MM.1S (cell line): Measurements from ENCODE around the gene UGT1A5.

ENCODE experiments used
- DNase-seq: peaks from one replicate; pipeline ENCODE4 v3.0.0-alpha.2; 2015
- H2AFZ ChIP-seq: fragments of 300-600 bp; sonication (generic); 2 replicates; pipeline ENCODE4 v1.6.0; 2016; ENCODE audit warnings: antibody characterized with exemption, low read length
- H3F3A ChIP-seq: fragments of 300-600 bp; sonication (generic); 2 replicates; pipeline ENCODE4 v1.6.1; 2016; ENCODE audit warnings: mild to moderate bottlenecking, antibody characterized with exemption, low read length, moderate library complexity, mixed read lengths; ENCODE audit not compliant: insufficient read depth
- H3K27ac ChIP-seq: fragments of 300-600 bp; sonication (generic); 2 replicates; pipeline ENCODE4 v1.5.1; 2016; ENCODE audit warnings: mild to moderate bottlenecking, low read length
- H3K27me3 ChIP-seq: fragments of 300-600 bp; sonication (generic); replicated peaks from 2 replicates; pipeline ENCODE4 v1.6.0; 2016; ENCODE audit warnings: low read length; ENCODE audit not compliant: insufficient read depth
- H3K36me3 ChIP-seq: fragments of 300-600 bp; sonication (generic); replicated peaks from 2 replicates; pipeline ENCODE4 v1.6.1; 2016; ENCODE audit warnings: mild to moderate bottlenecking, low read length, mixed read lengths; ENCODE audit not compliant: insufficient read depth
- H3K4me1 ChIP-seq: fragments of 300-600 bp; sonication (generic); 2 replicates; pipeline ENCODE4 v1.6.1; 2016; ENCODE audit warnings: low read length, mixed read lengths
- H3K4me2 ChIP-seq: fragments of 300-600 bp; sonication (generic); 2 replicates; pipeline ENCODE4 v1.6.0; 2016; ENCODE audit warnings: low read depth, low read length
- H3K4me3 ChIP-seq: fragments of 300-600 bp; sonication (generic); 2 replicates; pipeline ENCODE4 v1.5.1; 2016; ENCODE audit warnings: low read length, mixed read lengths
- H3K79me2 ChIP-seq: fragments of 300-600 bp; sonication (generic); 2 replicates; pipeline ENCODE4 v1.6.1; 2016; ENCODE audit warnings: mixed run types, low read length, mixed read lengths
- H3K9ac ChIP-seq: fragments of 300-600 bp; sonication (generic); 2 replicates; pipeline ENCODE4 v1.6.1; 2016; ENCODE audit warnings: low read length, mixed read lengths
- H3K9me2 ChIP-seq: fragments of 300-600 bp; sonication (generic); replicated peaks from 2 replicates; pipeline ENCODE4 v1.6.1; 2016; ENCODE audit warnings: mild to moderate bottlenecking, low read length, mixed read lengths; ENCODE audit not compliant: insufficient read depth
- H3K9me3 ChIP-seq: fragments of 300-600 bp; sonication (generic); replicated peaks from 2 replicates; pipeline ENCODE4 v1.6.1; 2016; ENCODE audit warnings: mild to moderate bottlenecking, low read length, mixed read lengths; ENCODE audit not compliant: insufficient read depth
- H4K20me1 ChIP-seq: fragments of 300-600 bp; sonication (generic); 2 replicates; pipeline ENCODE4 v1.6.1; 2016; ENCODE audit warnings: mild to moderate bottlenecking, low read length, moderate library complexity, mixed read lengths; ENCODE audit not compliant: insufficient read depth
- CTCF ChIP-seq: fragments of 300-600 bp; sonication (generic); IDR thresholded peaks from 2 replicates; pipeline ENCODE4 v1.5.1; 2016; ENCODE audit warnings: antibody characterized with exemption, low read length, mixed read lengths
- EZH2 ChIP-seq: fragments of 300-600 bp; sonication (generic); optimal IDR thresholded peaks from 2 replicates; pipeline ENCODE3; 2017; ENCODE audit warnings: low read depth, mild to moderate bottlenecking, antibody characterized with exemption, low read length, mixed read lengths
- EZH2phosphoT487 ChIP-seq: fragments of 300-600 bp; sonication (generic); IDR thresholded peaks from 2 replicates; pipeline ENCODE4 v1.6.1; 2018; ENCODE audit warnings: antibody characterized with exemption, low read length

Gene UGT1A5

GRCh38 chr2:233702238-233702637, 10.5 kb upstream of the UGT1A5 start:
- H3F3A ChIP-seq, result no peaks in the 10 kb centered on the region
- H3K36me3 ChIP-seq, result no peaks in the 10 kb centered on the region

GRCh38 chr2:233705911-233706506, 6.7 kb upstream of the UGT1A5 start:
- Histone ChIP-seq H3K9me2 (no peaks in the 10 kb centered on the region), H3K4me1 (no peaks in the 10 kb centered on the region), H3K4me2 (no peak overlapping the region), H3K9me3 (no peaks in the 10 kb centered on the region), H3K4me3 (no peak overlapping the region), H3K9ac (no peak overlapping the region), H3K79me2 (no peaks in the 10 kb centered on the region), H2AFZ (no peak overlapping the region), H3K27me3 (no peaks in the 10 kb centered on the region), H4K20me1 (no peaks in the 10 kb centered on the region), H3F3A (no peaks in the 10 kb centered on the region), H3K36me3 (no peaks in the 10 kb centered on the region), H3K27ac (no peak overlapping the region)
- TF ChIP-seq EZH2 (no peak), EZH2phosphoT487 (no peak), CTCF (no peak)
- DNase-seq, result no peak

More at GRCh38 chr2:233702238-233702637, 10.5 kb upstream of the UGT1A5 start:
- TF ChIP-seq CTCF, result no peak
- no peak for TF ChIP-seq EZH2
- TF ChIP-seq EZH2phosphoT487, result no peak
- no peak for DNase-seq
- H3K9me2 ChIP-seq, result no peaks in the 10 kb centered on the region
- H3K4me3 ChIP-seq, result no peak overlapping the region
- no peak overlapping the region for H3K4me2 ChIP-seq
- no peak overlapping the region for H3K27ac ChIP-seq
- no peaks in the 10 kb centered on the region for H3K9me3 ChIP-seq
- no peak overlapping the region for H2AFZ ChIP-seq
- no peaks in the 10 kb centered on the region for H3K4me1 ChIP-seq
- no peaks in the 10 kb centered on the region for H3K27me3 ChIP-seq
- H3K9ac ChIP-seq, result no peak overlapping the region
- H4K20me1 ChIP-seq, result no peaks in the 10 kb centered on the region
- H3K79me2 ChIP-seq, result no peaks in the 10 kb centered on the region

- H3K9me2 ChIP-seq, result no peaks in the 10 kb centered on the region
- no peaks in the 10 kb centered on the region for H3K79me2 ChIP-seq
- H3K9me3 ChIP-seq, result no peaks in the 10 kb centered on the region
- no peaks in the 10 kb centered on the region for H3F3A ChIP-seq
- H2AFZ ChIP-seq, result no peak overlapping the region
- TF ChIP-seq CTCF (no peak), EZH2phosphoT487 (no peak), EZH2 (no peak)
- no peaks in the 10 kb centered on the region for H4K20me1 ChIP-seq
- no peak overlapping the region for H3K4me2 ChIP-seq
- H3K4me1 ChIP-seq, result no peaks in the 10 kb centered on the region
- no peak overlapping the region for H3K4me3 ChIP-seq
- no peak for DNase-seq
- no peak overlapping the region for H3K27ac ChIP-seq
- no peaks in the 10 kb centered on the region for H3K36me3 ChIP-seq
- no peak overlapping the region for H3K9ac ChIP-seq
- no peaks in the 10 kb centered on the region for H3K27me3 ChIP-seq
Observed at GRCh38 chr2:233706720-233707119, 6.0 kb upstream of the UGT1A5 start.
